Measurements from ENCODE around the gene PMAIP1. TPM values are rescaled to one million over a fixed set of nuclear protein-coding genes. Genes with fewer than 3 reads are reported as not detected.

PMAIP1 gene
- polyA plus RNA-seq, 3 donors = 40.8 to 56.6 (median 55.7) TPM

DNA sequence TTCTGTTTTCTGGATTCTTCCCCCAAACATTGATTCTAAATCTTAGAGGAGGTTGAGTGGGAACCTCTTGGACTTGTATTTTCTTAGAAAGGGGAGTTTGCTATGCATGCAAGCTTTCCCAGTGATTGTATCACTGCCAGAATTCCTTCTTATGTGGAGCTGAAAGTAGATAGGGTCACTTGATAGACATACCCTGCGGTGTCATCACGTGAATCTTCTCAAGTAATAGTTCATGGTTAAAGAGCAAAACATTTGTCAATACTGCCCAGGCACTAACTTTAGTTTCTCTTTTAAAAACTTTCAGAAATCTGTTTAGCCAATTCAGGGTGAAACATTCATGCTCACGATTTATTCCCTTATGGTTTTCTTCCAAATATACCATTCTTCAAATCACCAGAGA is 6.4 kb downstream of the PMAIP1 start:
- peaks cover 25% of the 10 kb centered on the region for H3K79me2 ChIP-seq (ENCODE audit: insufficient read depth, low read length)
- WGBS (ENCODE audit: insufficient coverage) = no CpG with 5 or more reads among the region's 3 CpGs
- H2AFZ ChIP-seq (ENCODE audit: insufficient read depth, low read depth, low read length, poor library complexity, severe bottlenecking) = no peak overlapping the region
- no peak overlapping the region for H3K4me2 ChIP-seq (replicated peaks; ENCODE audit: extremely low read depth, low read length, poor library complexity, severe bottlenecking)
- H3K4me1 Mint-ChIP-seq = peaks cover 72% of the 10 kb centered on the region
- peaks cover 0 to 2% (median 2%) of the 10 kb centered on the region in 3 donors for H3K27me3 Mint-ChIP-seq (ENCODE audit: low read depth in 3 of 3)
- H3K9me3 Mint-ChIP-seq = no peaks in the 10 kb centered on the region
- peaks cover 11 to 12% of the 10 kb centered on the region in 2 donors for H3K36me3 ChIP-seq (replicated peaks in 1 of 2; ENCODE audit: control insufficient read depth in 1 of 2, insufficient read depth in 2 of 2, low read length in 2 of 2)
- peaks cover 12% of the 10 kb centered on the region for H4K20me1 ChIP-seq (ENCODE audit: insufficient read depth, low read length)
- H3K4me3 ChIP-seq (replicated peaks in 1 of 3; ENCODE audit: low read depth in 2 of 3, low read length in 3 of 3) = no peak overlapping the region
- TF ChIP-seq, protein P1, sequence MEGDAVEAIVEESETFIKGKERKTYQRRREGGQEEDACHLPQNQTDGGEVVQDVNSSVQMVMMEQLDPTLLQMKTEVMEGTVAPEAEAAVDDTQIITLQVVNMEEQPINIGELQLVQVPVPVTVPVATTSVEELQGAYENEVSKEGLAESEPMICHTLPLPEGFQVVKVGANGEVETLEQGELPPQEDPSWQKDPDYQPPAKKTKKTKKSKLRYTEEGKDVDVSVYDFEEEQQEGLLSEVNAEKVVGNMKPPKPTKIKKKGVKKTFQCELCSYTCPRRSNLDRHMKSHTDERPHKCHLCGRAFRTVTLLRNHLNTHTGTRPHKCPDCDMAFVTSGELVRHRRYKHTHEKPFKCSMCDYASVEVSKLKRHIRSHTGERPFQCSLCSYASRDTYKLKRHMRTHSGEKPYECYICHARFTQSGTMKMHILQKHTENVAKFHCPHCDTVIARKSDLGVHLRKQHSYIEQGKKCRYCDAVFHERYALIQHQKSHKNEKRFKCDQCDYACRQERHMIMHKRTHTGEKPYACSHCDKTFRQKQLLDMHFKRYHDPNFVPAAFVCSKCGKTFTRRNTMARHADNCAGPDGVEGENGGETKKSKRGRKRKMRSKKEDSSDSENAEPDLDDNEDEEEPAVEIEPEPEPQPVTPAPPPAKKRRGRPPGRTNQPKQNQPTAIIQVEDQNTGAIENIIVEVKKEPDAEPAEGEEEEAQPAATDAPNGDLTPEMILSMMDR (IDR thresholded peaks at IDR 0.05) = no peak
- no peak for DNase-seq
- H3K4me3 Mint-ChIP-seq = peak overlapping the region in 1 of 2 donors; percentile 11
- peak overlapping the region in 5 of 7 donors; percentile 15 to 99 (median 78) for H3K27ac Mint-ChIP-seq
- peaks cover 55 to 75% of the 10 kb centered on the region in 2 donors for H3K4me1 ChIP-seq (ENCODE audit: control insufficient read depth in 1 of 2, insufficient read depth in 2 of 2, low read length in 2 of 2)
- intact Hi-C loops (cut with micrococcal nuclease) = no loop called here
- H3K36me3 Mint-ChIP-seq = peaks cover 11 to 15% of the 10 kb centered on the region in 2 donors
- H3K9me3 ChIP-seq (replicated peaks in 1 of 2; ENCODE audit: control insufficient read depth in 1 of 2, insufficient read depth in 1 of 2, low read length in 2 of 2) = no peaks in the 10 kb centered on the region
- H3K9ac ChIP-seq (ENCODE audit: insufficient read depth, low read length, poor library complexity, severe bottlenecking) = no peak overlapping the region
- H3K27me3 ChIP-seq (ENCODE audit: control insufficient read depth in 2 of 2, insufficient read depth in 2 of 2, low read length in 2 of 2) = no peaks in the 10 kb centered on the region
- H3K27ac ChIP-seq (ENCODE audit: low read depth in 1 of 2, low read length in 2 of 2) = peak overlapping the region in 1 of 2 donors; percentile 88

DNA sequence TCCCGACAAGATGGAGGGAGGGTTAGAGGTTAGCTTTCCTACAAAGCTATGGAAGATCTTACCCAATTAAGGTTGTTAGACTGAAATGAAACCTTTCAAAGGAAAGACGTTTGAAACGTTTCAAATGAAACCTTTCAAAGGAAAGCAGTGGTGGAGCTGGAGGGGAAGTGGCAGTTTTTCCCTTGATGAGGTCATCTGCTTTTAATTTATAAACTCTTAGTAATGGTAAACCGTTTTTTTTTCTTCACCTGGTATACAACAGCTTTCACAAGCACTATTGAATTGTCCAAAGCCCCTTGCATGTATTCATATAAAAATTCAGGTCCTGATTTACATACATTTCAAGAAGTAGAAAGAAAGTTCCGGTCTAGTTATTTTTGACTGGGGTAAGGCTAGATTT is 7.4 kb downstream of the PMAIP1 start:
- H3K27ac ChIP-seq (ENCODE audit: low read depth in 1 of 2, low read length in 2 of 2) = peak overlapping the region in 1 of 2 donors; percentile 88
- H2AFZ ChIP-seq (ENCODE audit: insufficient read depth, low read depth, low read length, poor library complexity, severe bottlenecking) = no peak overlapping the region
- H3K79me2 ChIP-seq (ENCODE audit: insufficient read depth, low read length) = peaks cover 15% of the 10 kb centered on the region
- no peaks in the 10 kb centered on the region for H3K9me3 ChIP-seq (replicated peaks in 1 of 2; ENCODE audit: control insufficient read depth in 1 of 2, insufficient read depth in 1 of 2, low read length in 2 of 2)
- peak in 2 of 3 donors; percentile 52 to 62 for DNase-seq
- Mint-ChIP-seq H3K4me1 (peaks cover 71% of the 10 kb centered on the region), H3K27me3 (ENCODE audit: low read depth in 3 of 3) (peaks cover 0 to 2% (median 2%) of the 10 kb centered on the region in 3 donors), H3K9me3 (no peaks in the 10 kb centered on the region), H3K4me3 (peak overlapping the region; percentile 11 to 42), H3K36me3 (peaks cover 11 to 14% of the 10 kb centered on the region in 2 donors), H3K27ac (peak overlapping the region; percentile 76 to 90 (median 79))
- no peaks in the 10 kb centered on the region for H3K27me3 ChIP-seq (ENCODE audit: control insufficient read depth in 2 of 2, insufficient read depth in 2 of 2, low read length in 2 of 2)
- TF ChIP-seq, protein P1 (IDR thresholded peaks at IDR 0.05) = no peak
- WGBS (ENCODE audit: insufficient coverage) = no CpG with 5 or more reads among the region's 5 CpGs
- H3K4me3 ChIP-seq (replicated peaks in 1 of 3; ENCODE audit: low read depth in 2 of 3, low read length in 3 of 3) = peak overlapping the region in 1 of 3 experiments; percentile 19
- intact Hi-C loops (cut with micrococcal nuclease) = no loop called here
- H3K36me3 ChIP-seq (replicated peaks in 1 of 2; ENCODE audit: control insufficient read depth in 1 of 2, insufficient read depth in 2 of 2, low read length in 2 of 2) = peaks cover 11 to 12% of the 10 kb centered on the region in 2 donors
- peak overlapping the region; percentile 37 for H3K4me2 ChIP-seq (replicated peaks; ENCODE audit: extremely low read depth, low read length, poor library complexity, severe bottlenecking)
- peaks cover 8% of the 10 kb centered on the region for H4K20me1 ChIP-seq (ENCODE audit: insufficient read depth, low read length)
- H3K9ac ChIP-seq (ENCODE audit: insufficient read depth, low read length, poor library complexity, severe bottlenecking) = no peak overlapping the region
- H3K4me1 ChIP-seq (ENCODE audit: control insufficient read depth in 1 of 2, insufficient read depth in 2 of 2, low read length in 2 of 2) = peaks cover 61 to 75% of the 10 kb centered on the region in 2 donors

Data from CD14-positive monocyte (primary cell).